ENCODE results near the gene NCCRP1.

NCCRP1 gene

DNA sequence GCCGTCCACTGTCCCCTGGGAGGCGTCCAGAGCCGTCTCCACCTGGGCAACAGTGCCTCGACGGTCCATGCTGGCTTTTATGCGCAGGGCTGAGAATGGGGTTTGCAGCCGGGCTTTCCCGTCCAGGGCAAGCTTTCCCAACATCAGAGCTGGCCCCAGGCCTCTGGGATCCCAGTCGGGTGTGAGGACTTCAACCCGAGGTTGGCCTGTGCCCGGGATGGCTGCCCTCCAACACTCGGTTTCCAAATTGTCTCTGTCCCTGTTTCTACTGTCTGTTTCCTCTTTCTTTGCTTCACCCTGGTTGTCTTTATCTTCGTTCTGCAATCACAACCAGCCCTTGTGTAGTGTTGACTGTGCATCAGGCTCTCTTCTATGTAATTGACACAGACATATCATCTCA, 52.0 kb downstream of the NCCRP1 start, which contains the start of gene IFNL4:
Gene IFNL4, minus strand, starts transcription at position 51 of the 400 bp plus-strand sequence.
- no peak for DNase-seq

DNA sequence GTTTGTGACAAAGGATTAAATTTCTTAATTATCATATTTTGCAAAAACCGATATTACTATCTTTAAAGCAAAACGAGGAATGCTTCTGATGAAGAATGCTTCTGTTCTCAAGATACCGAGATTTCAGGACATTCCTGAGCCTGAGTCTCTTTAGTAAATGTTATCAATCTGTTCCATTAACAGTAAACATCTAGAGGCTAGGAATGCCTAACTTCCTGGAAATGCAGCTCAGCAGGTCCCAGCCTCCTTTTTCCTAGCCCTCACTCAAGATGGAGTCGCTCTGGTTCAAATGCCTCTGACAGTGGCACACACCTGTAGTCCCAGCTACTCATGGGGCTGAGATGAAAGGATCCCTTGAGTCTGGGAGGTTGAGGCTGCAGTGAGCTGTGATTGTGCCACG, 54.3 kb downstream of the NCCRP1 start:
- no peak for DNase-seq

All from activated naive CD4-positive, alpha-beta T cell (primary cell).